SJSA1 (cell line): Measurements from ENCODE around the gene CDC42EP4. TPM values are rescaled to one million over a fixed set of nuclear protein-coding genes. Genes with fewer than 3 reads are reported as not detected.

ENCODE experiments used
- DNase-seq, 2 experiments: peaks; one replicate each; pipeline ENCODE4 v3.0.0-alpha.2; 2015 to 2020; ENCODE audit warnings: low spot score in 2 of 2, low read depth in 1 of 2
- H3K27ac ChIP-seq: fragments of 250-450 bp; sonication (Bioruptor Pico); 2 replicates; pipeline ENCODE4 v1.5.1; 2020; ENCODE audit warnings: mild to moderate bottlenecking, moderate library complexity
- H3K27me3 ChIP-seq: fragments of 250-450 bp; sonication (Bioruptor Pico); replicated peaks from 2 replicates; pipeline ENCODE4 v1.5.1; 2020; ENCODE audit warnings: mild to moderate bottlenecking, moderate library complexity
- H3K36me3 ChIP-seq: fragments of 250-450 bp; sonication (Bioruptor Pico); 2 replicates; pipeline ENCODE4 v1.5.1; 2020; ENCODE audit warnings: mild to moderate bottlenecking
- H3K4me1 ChIP-seq: fragments of 250-450 bp; sonication (Bioruptor Pico); replicated peaks from 2 replicates; pipeline ENCODE4 v1.6.1; 2021; ENCODE audit warnings: mild to moderate bottlenecking
- H3K4me3 ChIP-seq: fragments of 250-450 bp; sonication (Bioruptor Pico); 2 replicates; pipeline ENCODE4 v1.5.1; 2020; ENCODE audit warnings: mild to moderate bottlenecking
- H3K9me3 ChIP-seq: fragments of 250-450 bp; sonication (Bioruptor Pico); replicated peaks from 2 replicates; pipeline ENCODE4 v1.5.1; 2020; ENCODE audit warnings: mild to moderate bottlenecking
- total RNA-seq: library from RNA; depleted of rRNA; stranded (reverse); fragments of >200 nt; shearing (Covaris generic); gene quantifications from 2 replicates; pipeline ENCODE4 v1.2.3, GENCODE V29; 2014

CDC42EP4 gene
- total RNA-seq, 1 experiment from 2014 or later: 76.1 TPM

DNA sequence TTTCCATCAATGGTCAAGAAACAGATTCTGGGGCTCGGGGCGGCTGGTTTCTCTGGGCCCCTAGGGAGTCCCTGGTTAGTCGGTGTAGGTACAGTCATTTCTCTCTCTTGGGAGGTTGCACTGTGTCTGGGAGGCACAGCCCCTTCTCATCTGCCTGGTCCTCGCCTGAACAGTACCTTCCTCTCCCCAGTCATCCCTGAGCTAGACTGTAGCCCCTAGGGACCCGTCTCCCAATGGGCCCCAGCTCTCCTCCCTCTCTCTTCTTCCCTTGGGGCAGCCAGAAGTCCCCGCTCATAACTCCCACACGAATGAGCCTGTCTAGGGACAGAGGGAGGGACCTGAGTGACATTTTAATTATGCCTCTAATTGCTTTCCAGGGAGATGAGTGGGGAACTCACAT lies 29.9 kb downstream of the CDC42EP4 start:
- Histone ChIP-seq H3K36me3 (peaks cover 70% of the 10 kb centered on the region), H3K4me1 (peaks cover 24% of the 10 kb centered on the region), H3K4me3 (no peak overlapping the region), H3K27ac (no peak overlapping the region), H3K27me3 (no peaks in the 10 kb centered on the region), H3K9me3 (no peaks in the 10 kb centered on the region; the same call in 1 of the 2 replicates)
- no peak for DNase-seq

DNA sequence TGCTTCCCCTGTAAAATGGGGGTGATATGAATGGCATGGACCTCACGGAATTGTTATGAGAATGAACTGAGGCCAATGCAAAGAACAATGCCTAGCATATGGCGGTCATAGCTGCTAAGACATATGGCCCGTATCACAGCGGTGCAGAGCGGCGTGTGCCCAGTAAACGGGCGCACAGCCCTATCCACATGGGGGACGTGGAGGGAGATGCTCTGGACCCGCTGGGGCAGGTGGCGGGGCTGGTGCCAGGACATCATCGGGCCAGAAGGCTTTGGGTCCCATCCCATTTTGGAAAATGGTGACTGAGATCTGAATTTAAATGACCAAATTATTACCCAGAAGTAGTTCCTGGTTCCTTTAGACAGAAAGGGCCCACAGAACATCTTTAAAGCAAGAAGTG lies 31.6 kb downstream of the CDC42EP4 start:
- peaks cover 21% of the 10 kb centered on the region for H3K4me1 ChIP-seq
- H3K27ac ChIP-seq: no peak overlapping the region
- no peaks in the 10 kb centered on the region for H3K27me3 ChIP-seq
- H3K9me3 ChIP-seq: no peaks in the 10 kb centered on the region; the same call in 1 of the 2 replicates
- DNase-seq: no peak
- peaks cover 52% of the 10 kb centered on the region for H3K36me3 ChIP-seq
- H3K4me3 ChIP-seq: no peak overlapping the region

GRCh38 chr17:73279704-73280103 lies 32.1 kb downstream of the CDC42EP4 start:
- H3K9me3 ChIP-seq: no peaks in the 10 kb centered on the region; the same call in 1 of the 2 replicates
- H3K27me3 ChIP-seq: no peaks in the 10 kb centered on the region
- H3K27ac ChIP-seq: no peak overlapping the region
- H3K36me3 ChIP-seq: peaks cover 48% of the 10 kb centered on the region
- H3K4me3 ChIP-seq: no peak overlapping the region
- peaks cover 21% of the 10 kb centered on the region for H3K4me1 ChIP-seq
- DNase-seq: no peak

DNA sequence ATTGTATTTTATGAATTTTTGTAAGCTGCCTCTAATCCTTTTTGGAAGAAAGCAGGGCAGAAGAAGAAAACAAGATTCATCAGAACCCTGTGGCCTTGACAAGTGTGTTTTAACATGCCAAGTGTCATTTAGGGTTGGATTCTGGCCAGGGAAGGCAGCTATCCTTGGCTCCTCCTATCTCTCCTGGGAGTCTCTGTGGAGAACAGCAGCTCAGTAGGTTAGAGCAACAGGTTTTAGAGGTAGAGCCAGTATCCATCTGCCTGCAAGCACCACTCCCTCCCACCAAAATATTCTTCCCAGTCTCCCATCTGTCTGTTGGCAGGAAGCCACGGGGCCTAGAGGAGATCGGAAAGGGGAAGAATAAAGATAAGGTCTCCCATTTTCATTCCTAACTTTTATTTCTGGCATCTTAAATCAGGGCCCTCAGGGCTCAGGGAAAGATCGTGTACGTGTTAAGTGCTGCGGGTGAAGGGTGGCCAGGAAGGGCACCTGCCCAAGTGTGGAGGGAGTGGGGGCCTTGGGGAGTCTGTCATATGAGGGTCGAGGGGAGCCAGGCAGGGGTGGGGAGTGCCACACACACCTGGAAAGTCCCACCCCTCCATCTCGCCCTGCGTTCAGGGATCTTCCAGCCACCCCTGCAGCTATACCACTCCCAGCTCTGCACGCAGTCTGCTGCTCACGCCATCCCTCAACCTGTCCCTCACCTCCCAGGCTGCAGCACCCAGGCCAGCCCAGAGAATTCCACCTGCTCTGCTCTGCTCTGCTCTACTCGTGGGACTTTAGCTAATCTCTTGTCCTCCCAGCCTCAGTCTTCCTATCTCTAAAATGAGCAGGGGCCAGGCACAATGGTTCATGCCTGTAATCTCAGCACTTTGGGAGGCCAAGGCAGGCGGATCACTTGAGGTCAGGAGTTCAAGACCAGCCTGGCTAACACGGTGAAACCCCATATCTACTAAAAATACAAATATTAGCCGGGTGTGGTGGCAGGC lies 33.0 kb downstream of the CDC42EP4 start:
- Histone ChIP-seq H3K36me3 (peaks cover 38% of the 10 kb centered on the region), H3K9me3 (no peaks in the 10 kb centered on the region; the same call in 1 of the 2 replicates), H3K4me1 (peaks cover 21% of the 10 kb centered on the region), H3K27ac (no peak overlapping the region), H3K27me3 (no peaks in the 10 kb centered on the region), H3K4me3 (no peak overlapping the region)
- DNase-seq: peak in 1 of 2 experiments; percentile 48

- Histone ChIP-seq H3K27ac (no peak overlapping the region), H3K36me3 (peaks cover 32% of the 10 kb centered on the region), H3K4me1 (peaks cover 21% of the 10 kb centered on the region), H3K9me3 (no peaks in the 10 kb centered on the region; the same call in 1 of the 2 replicates), H3K27me3 (no peaks in the 10 kb centered on the region), H3K4me3 (no peak overlapping the region)
- no peak for DNase-seq
These were observed 33.7 kb downstream of the CDC42EP4 start for GRCh38 chr17:73278049-73278464.

GRCh38 chr17:73274490-73274889 lies 37.3 kb downstream of the CDC42EP4 start:
- peaks cover 5% of the 10 kb centered on the region; the same call in 1 of the 2 replicates for H3K36me3 ChIP-seq
- H3K9me3 ChIP-seq: no peaks in the 10 kb centered on the region; the same call in 1 of the 2 replicates
- H3K27ac ChIP-seq: no peak overlapping the region
- DNase-seq: no peak
- H3K4me1 ChIP-seq: peaks cover 13% of the 10 kb centered on the region
- no peaks in the 10 kb centered on the region for H3K27me3 ChIP-seq
- H3K4me3 ChIP-seq: no peak overlapping the region

GRCh38 chr17:73272906-73273218 lies 38.9 kb downstream of the CDC42EP4 start:
- H3K27ac ChIP-seq: no peak overlapping the region
- H3K27me3 ChIP-seq: no peaks in the 10 kb centered on the region
- DNase-seq: no peak
- H3K9me3 ChIP-seq: no peaks in the 10 kb centered on the region
- no peaks in the 10 kb centered on the region for H3K4me1 ChIP-seq
- no peak overlapping the region for H3K4me3 ChIP-seq
- no peaks in the 10 kb centered on the region for H3K36me3 ChIP-seq

- no peaks in the 10 kb centered on the region for H3K9me3 ChIP-seq
- H3K4me1 ChIP-seq: no peaks in the 10 kb centered on the region
- H3K36me3 ChIP-seq: no peaks in the 10 kb centered on the region
- DNase-seq: no peak
- no peaks in the 10 kb centered on the region for H3K27me3 ChIP-seq
- H3K27ac ChIP-seq: no peak overlapping the region
- H3K4me3 ChIP-seq: no peak overlapping the region
These were observed 40.7 kb downstream of the CDC42EP4 start for GRCh38 chr17:73271072-73271471.

DNA sequence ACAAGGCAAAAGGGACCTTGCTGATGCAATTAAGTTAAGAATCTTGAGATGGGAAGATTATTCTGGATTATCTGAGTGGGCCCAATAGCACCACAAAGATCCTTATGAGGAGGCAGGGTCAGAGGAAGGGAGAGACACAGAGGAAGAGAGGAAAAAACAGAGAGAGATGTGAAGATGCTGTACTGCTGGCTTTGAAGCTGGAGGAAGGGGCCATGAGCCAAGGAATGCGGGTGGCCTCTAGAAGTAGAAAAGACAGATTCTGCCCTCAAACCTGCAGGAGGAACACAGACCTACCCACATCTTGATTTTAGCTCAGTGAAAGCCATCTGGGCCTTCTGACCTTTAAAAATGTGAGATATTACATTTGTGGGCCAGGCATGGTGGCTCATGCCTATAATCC lies 42.0 kb downstream of the CDC42EP4 start:
- no peaks in the 10 kb centered on the region for H3K27me3 ChIP-seq
- H3K4me1 ChIP-seq: peaks cover 6% of the 10 kb centered on the region
- no peak overlapping the region for H3K27ac ChIP-seq
- H3K4me3 ChIP-seq: no peak overlapping the region
- DNase-seq: no peak
- H3K36me3 ChIP-seq: no peaks in the 10 kb centered on the region
- H3K9me3 ChIP-seq: no peaks in the 10 kb centered on the region

- Histone ChIP-seq H3K27ac (no peak overlapping the region), H3K4me3 (no peak overlapping the region), H3K36me3 (no peaks in the 10 kb centered on the region), H3K4me1 (peaks cover 6% of the 10 kb centered on the region), H3K9me3 (no peaks in the 10 kb centered on the region), H3K27me3 (no peaks in the 10 kb centered on the region)
- DNase-seq: no peak
These were observed 42.5 kb downstream of the CDC42EP4 start for GRCh38 chr17:73269329-73269615.

GRCh38 chr17:73268582-73269328 lies 43.0 kb downstream of the CDC42EP4 start:
- Histone ChIP-seq H3K4me3 (no peak overlapping the region), H3K9me3 (no peaks in the 10 kb centered on the region), H3K36me3 (no peaks in the 10 kb centered on the region), H3K4me1 (peaks cover 10% of the 10 kb centered on the region), H3K27me3 (no peaks in the 10 kb centered on the region), H3K27ac (no peak overlapping the region)
- DNase-seq: no peak

DNA sequence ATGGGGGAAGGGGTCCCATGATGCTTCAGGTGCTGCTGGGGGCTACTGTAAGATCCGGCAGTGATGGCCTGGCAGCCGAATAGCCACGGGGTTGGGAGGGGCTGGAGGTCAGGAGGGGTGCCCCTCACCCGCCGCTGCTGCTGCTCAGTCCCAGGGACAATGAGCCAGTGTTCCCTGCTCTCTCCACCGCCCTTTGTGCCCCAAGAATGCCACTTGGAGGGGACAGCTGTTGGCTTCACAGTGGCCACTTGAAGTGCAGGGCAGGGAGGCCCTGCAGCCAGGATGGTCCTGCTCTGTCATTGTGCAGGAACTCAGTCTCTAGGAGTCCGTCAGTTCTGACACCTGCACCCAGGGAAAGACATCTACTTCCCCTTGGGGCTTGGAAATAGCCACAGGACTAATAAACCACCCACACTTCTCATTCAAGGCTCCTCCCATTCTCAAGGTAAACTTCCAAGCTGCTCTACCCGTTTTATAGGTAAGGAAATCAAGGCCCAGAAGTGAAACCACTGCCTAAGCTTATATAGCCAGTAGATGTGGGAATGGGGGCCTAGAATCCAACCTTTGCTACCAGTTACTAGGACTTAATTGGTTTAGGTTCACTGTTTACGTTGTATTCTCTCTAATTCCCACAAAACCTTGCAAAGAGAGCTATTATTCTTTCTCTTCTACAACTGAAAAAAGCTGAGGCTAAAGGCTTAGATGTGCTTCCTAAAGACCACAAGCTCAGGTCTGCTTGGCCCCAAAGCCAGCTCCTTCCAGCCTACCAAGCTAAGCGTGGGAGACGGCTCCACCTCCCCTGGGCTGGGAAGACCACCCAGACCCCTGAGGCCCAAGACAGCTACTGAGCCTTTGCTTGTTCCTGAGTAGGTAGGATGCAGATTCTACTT lies 43.9 kb downstream of the CDC42EP4 start:
- H3K27ac ChIP-seq: no peak overlapping the region
- no peaks in the 10 kb centered on the region for H3K27me3 ChIP-seq
- H3K36me3 ChIP-seq: no peaks in the 10 kb centered on the region
- peaks cover 18% of the 10 kb centered on the region for H3K4me1 ChIP-seq
- H3K4me3 ChIP-seq: no peak overlapping the region
- DNase-seq: no peak
- no peaks in the 10 kb centered on the region for H3K9me3 ChIP-seq

DNA sequence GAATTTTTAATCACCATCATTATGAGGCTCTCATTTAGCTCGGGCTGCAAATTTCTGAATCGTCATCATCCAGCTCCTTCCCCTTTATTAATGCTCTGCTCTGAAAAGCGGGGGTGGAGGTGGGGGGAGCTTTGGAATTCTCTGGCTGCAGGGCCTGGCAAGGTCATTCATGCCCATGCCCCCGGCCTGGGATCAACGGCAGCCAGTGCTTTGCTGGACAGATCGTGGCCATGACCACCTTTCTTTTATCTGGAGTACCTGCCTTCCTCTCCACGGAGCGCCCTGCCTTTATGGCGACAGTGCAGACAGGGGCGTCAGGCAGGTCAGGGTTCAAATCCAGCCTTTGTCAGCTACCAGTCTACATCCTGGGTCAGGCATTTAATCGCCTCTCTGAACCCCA lies 45.0 kb downstream of the CDC42EP4 start:
- no peaks in the 10 kb centered on the region for H3K9me3 ChIP-seq
- H3K27me3 ChIP-seq: no peaks in the 10 kb centered on the region
- DNase-seq: no peak
- H3K27ac ChIP-seq: no peak overlapping the region
- H3K4me1 ChIP-seq: peaks cover 29% of the 10 kb centered on the region
- no peak overlapping the region for H3K4me3 ChIP-seq
- H3K36me3 ChIP-seq: no peaks in the 10 kb centered on the region
